ENCODE measurements around the gene ZNF341. TPM values are rescaled to one million over a fixed set of nuclear protein-coding genes. Genes with fewer than 3 reads are reported as not detected.

ZNF341 gene
- total RNA-seq (1 to 10 TPM; 2.1 to 3.9 TPM), polyA plus RNA-seq (1 to 10 TPM; 3.0 to 4.3 TPM)
- long read RNA-seq, donor 1 = 0 reads
- long read RNA-seq, donor 2 = 0 reads
- long read RNA-seq, donor 3, partial matches to known transcripts = 0 of 1 reads
- long read RNA-seq, donor 3, other reads (novel, unspliced or antisense) = 0 of 1 reads
- long read RNA-seq, donor 4 = 0 reads
- long read RNA-seq, donor 5, partial matches to known transcripts = 0 of 3 reads
- long read RNA-seq, donor 5, other reads (novel, unspliced or antisense) = 0 of 3 reads

DNA sequence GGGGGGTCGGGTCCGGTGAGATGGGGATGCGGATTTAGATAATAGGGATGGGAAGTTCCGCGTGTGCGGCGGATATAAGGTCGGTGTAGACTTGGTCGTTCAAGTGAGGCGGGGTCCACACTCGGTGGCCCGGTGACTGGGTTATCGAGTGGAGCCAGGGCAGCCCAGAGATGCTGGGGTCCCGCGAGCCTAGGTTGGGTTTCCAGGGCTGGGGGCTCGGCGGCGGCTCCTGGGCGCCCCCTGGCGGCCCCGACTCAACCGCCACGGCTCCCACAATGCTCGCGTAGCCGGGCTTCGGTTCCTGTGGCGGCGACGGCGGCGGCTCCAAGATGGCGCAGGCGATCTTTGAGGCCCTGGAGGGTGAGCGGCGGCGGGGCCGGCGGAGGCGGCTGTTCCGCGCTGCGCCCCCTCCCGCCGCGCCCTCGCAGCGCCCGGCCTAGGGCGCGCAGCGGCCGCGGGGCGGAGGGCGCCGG, at the start of gene ZNF341:
ZNF341 (plus strand) TSS at position 304 of the 473 bp plus-strand sequence; CDS start at position 330, 26 bp downstream.
- Histone ChIP-seq H3K27me3 (ENCODE audit: control insufficient read depth in 3 of 3, insufficient read depth in 3 of 3, low read length in 2 of 3) (no peaks in the 10 kb centered on the region), H3K27ac (ENCODE audit: low read depth in 1 of 2, low read length in 1 of 2) (peak within 1 kb of the TSS; percentile 94 to 96), H3K4me1 (ENCODE audit: control insufficient read depth in 5 of 5, insufficient read depth in 5 of 5, low read length in 5 of 5) (peaks cover 0 to 21% (median 12%) of the 10 kb centered on the region in 5 donors), H3K9me3 (ENCODE audit: control insufficient read depth in 4 of 4, insufficient read depth in 3 of 4, low read length in 3 of 4) (peaks cover 0 to 2% (median under 1%) of the 10 kb centered on the region in 4 donors), H3K9ac (ENCODE audit: insufficient read depth in 1 of 2, low read length in 2 of 2) (peak within 1 kb of the TSS; percentile 63 to 83), H3K4me3 (peak within 1 kb of the TSS; percentile 61), H3K36me3 (ENCODE audit: control insufficient read depth in 4 of 4, insufficient read depth in 4 of 4, low read length in 4 of 4) (peaks cover 0 to 2% (median 0%) of the 10 kb centered on the region in 4 donors)
- 2 to 3% methylated on average over 55 to 57 of the region's 57 CpGs for WGBS, 2 donors
- peak; percentile 52 for TF ChIP-seq CTCF (IDR thresholded peaks at IDR 0.05; ENCODE audit: control extremely low read depth, extremely low read depth)
- peak in 1 of 3 donors; percentile 94 for DNase-seq
- ATAC-seq (ENCODE audit: insufficient read depth, low FRiP score) = peak; percentile 83

GRCh38 chr20:33684533-33685327, 47.1 kb upstream of the ZNF341 start:
- no peaks in the 10 kb centered on the region for H3K9me3 ChIP-seq (ENCODE audit: control insufficient read depth in 4 of 4, insufficient read depth in 3 of 4, low read length in 3 of 4)
- ATAC-seq (ENCODE audit: insufficient read depth, low FRiP score) (no peak), DNase-seq (no peak)
- WGBS, 2 donors = 40 to 54% methylated on average over 10 of the region's 10 CpGs
- H3K9ac ChIP-seq (ENCODE audit: insufficient read depth in 1 of 2, low read length in 2 of 2) = peak overlapping the region in 1 of 2 donors; percentile 9
- TF ChIP-seq CTCF (IDR thresholded peaks at IDR 0.05; ENCODE audit: control extremely low read depth, extremely low read depth) = no peak
- no peaks in the 10 kb centered on the region for H3K27me3 ChIP-seq (ENCODE audit: control insufficient read depth in 3 of 3, insufficient read depth in 3 of 3, low read length in 2 of 3)
- H3K4me3 ChIP-seq = no peak overlapping the region
- peaks cover 0 to 28% (median 18%) of the 10 kb centered on the region in 5 donors for H3K4me1 ChIP-seq (ENCODE audit: control insufficient read depth in 5 of 5, insufficient read depth in 5 of 5, low read length in 5 of 5)
- no peak overlapping the region for H3K27ac ChIP-seq (ENCODE audit: low read depth in 1 of 2, low read length in 1 of 2)
- no peaks in the 10 kb centered on the region for H3K36me3 ChIP-seq (ENCODE audit: control insufficient read depth in 4 of 4, insufficient read depth in 4 of 4, low read length in 4 of 4)

DNA sequence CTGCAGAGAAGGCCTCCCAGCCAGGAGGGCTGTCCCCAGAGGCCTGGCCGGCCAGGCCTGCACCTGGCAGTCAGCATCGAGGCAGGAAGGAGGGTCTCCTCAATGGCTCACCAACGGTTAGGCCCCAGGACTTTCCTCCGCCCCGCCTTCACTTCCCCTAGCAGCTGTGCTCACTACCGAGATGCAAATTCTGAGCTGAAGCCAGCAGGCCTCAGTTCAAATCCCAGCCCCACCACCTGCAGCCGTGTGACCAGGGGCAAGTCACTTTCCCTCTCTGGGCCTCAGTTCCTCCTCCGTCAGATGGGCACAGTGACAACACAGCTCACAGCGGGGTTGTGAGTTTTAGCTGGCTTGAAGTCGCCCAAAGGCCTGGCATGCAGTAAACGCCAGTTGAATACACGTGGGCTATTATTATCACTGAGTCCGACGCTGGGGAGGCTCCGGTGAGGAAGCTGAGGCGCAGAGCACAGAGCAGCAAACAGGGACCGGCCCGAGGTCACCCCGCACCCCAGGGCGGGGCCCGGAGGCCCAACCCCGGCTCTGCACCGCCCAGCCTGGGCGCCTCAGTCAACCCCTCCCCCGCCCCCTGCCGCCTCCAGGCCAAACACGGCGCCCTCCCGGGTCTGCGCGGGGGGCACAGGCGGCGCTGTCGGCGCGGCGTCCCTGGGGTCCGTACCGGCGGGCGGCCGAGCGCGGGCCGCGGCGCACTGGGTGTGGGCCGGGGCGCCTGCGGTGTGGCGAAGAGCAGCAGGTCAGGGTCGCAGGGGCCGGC, 46.3 kb upstream of the ZNF341 start:
- ATAC-seq (ENCODE audit: insufficient read depth, low FRiP score) (no peak), DNase-seq (no peak)
- Histone ChIP-seq H3K27ac (ENCODE audit: low read depth in 1 of 2, low read length in 1 of 2) (no peak overlapping the region), H3K4me3 (peak overlapping the region; percentile 36), H3K9ac (ENCODE audit: insufficient read depth in 1 of 2, low read length in 2 of 2) (no peak overlapping the region), H3K9me3 (ENCODE audit: control insufficient read depth in 4 of 4, insufficient read depth in 3 of 4, low read length in 3 of 4) (no peaks in the 10 kb centered on the region), H3K4me1 (ENCODE audit: control insufficient read depth in 5 of 5, insufficient read depth in 5 of 5, low read length in 5 of 5) (peaks cover 0 to 28% (median 18%) of the 10 kb centered on the region in 5 donors), H3K36me3 (ENCODE audit: control insufficient read depth in 4 of 4, insufficient read depth in 4 of 4, low read length in 4 of 4) (no peaks in the 10 kb centered on the region), H3K27me3 (ENCODE audit: control insufficient read depth in 3 of 3, insufficient read depth in 3 of 3, low read length in 2 of 3) (no peaks in the 10 kb centered on the region)
- TF ChIP-seq CTCF (IDR thresholded peaks at IDR 0.05; ENCODE audit: control extremely low read depth, extremely low read depth) = no peak
- WGBS, 2 donors = 2% methylated on average over 36 to 53 of the region's 53 CpGs

Data from lung (tissue), 16 donors.